Measurements from ENCODE around the gene SAA2.

Gene SAA2

GRCh38 chr11:18248561-18248960, at the start of gene SAA2:
TSS of gene SAA2 (minus strand) at chr11:18248668. CDS start at chr11:18248011, 657 bp downstream.
- H3K4me3 ChIP-seq (ENCODE audit: low read depth, low read length): no peak within 1 kb of the TSS
- TF ChIP-seq MYC (IDR thresholded peaks at IDR 0.05; ENCODE audit: low read depth, low read length): no peak
- TF ChIP-seq POLR2A (IDR thresholded peaks at IDR 0.05; ENCODE audit: extremely low read depth, insufficient read length): no peak
- no peak for TF ChIP-seq CTCF (IDR thresholded peaks at IDR 0.05; ENCODE audit: low read depth, low read length)
- TF ChIP-seq MAX (IDR thresholded peaks at IDR 0.05; ENCODE audit: low read depth, low read length): no peak
- no peak for DNase-seq (ENCODE audit: low read depth)

GRCh38 chr11:18295316-18295715, 46.8 kb upstream of the SAA2 start:
- DNase-seq (ENCODE audit: low read depth): no peak
- no peak overlapping the region for H3K4me3 ChIP-seq (ENCODE audit: low read depth, low read length)
- TF ChIP-seq MYC (IDR thresholded peaks at IDR 0.05; ENCODE audit: low read depth, low read length): no peak
- TF ChIP-seq CTCF (IDR thresholded peaks at IDR 0.05; ENCODE audit: low read depth, low read length): no peak
- TF ChIP-seq MAX (IDR thresholded peaks at IDR 0.05; ENCODE audit: low read depth, low read length): no peak
- TF ChIP-seq POLR2A (IDR thresholded peaks at IDR 0.05; ENCODE audit: extremely low read depth, insufficient read length): no peak

DNA sequence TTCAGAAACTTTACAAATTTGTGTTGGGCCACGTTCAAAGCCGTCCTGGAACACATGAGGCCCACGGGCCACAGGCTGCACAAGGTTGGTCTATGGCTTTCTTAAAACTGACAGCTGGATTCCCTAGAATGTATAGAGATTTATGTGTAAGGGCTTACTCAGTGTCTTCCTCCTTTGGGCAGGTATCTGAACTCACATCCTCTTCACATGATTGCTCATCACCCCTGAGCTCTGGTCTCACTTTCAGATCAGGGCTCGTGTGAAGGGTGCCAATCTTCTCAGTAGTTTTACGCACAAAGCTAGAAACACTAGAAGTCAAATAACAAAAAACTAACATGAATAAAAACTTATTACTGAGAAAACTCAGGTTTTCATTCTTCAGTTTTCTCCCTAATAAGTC, 46.4 kb upstream of the SAA2 start:
- TF ChIP-seq CTCF (IDR thresholded peaks at IDR 0.05; ENCODE audit: low read depth, low read length) (no peak), POLR2A (IDR thresholded peaks at IDR 0.05; ENCODE audit: extremely low read depth, insufficient read length) (no peak), MYC (IDR thresholded peaks at IDR 0.05; ENCODE audit: low read depth, low read length) (no peak), MAX (IDR thresholded peaks at IDR 0.05; ENCODE audit: low read depth, low read length) (no peak)
- no peak for DNase-seq (ENCODE audit: low read depth)
- H3K4me3 ChIP-seq (ENCODE audit: low read depth, low read length): no peak overlapping the region

- no peak overlapping the region for H3K4me3 ChIP-seq (ENCODE audit: low read depth, low read length)
- no peak for DNase-seq (ENCODE audit: low read depth)
- TF ChIP-seq MYC (IDR thresholded peaks at IDR 0.05; ENCODE audit: low read depth, low read length): no peak
- TF ChIP-seq POLR2A (IDR thresholded peaks at IDR 0.05; ENCODE audit: extremely low read depth, insufficient read length): no peak
- no peak for TF ChIP-seq CTCF (IDR thresholded peaks at IDR 0.05; ENCODE audit: low read depth, low read length)
- TF ChIP-seq MAX (IDR thresholded peaks at IDR 0.05; ENCODE audit: low read depth, low read length): no peak
Observed at GRCh38 chr11:18288911-18289310, 40.4 kb upstream of the SAA2 start.

- no peak overlapping the region for H3K4me3 ChIP-seq (ENCODE audit: low read depth, low read length)
- TF ChIP-seq MAX (IDR thresholded peaks at IDR 0.05; ENCODE audit: low read depth, low read length) (no peak), POLR2A (IDR thresholded peaks at IDR 0.05; ENCODE audit: extremely low read depth, insufficient read length) (no peak), MYC (IDR thresholded peaks at IDR 0.05; ENCODE audit: low read depth, low read length) (no peak), CTCF (IDR thresholded peaks at IDR 0.05; ENCODE audit: low read depth, low read length) (no peak)
- no peak for DNase-seq (ENCODE audit: low read depth)
Observed at GRCh38 chr11:18285841-18286240, 37.4 kb upstream of the SAA2 start.

- TF ChIP-seq MYC (IDR thresholded peaks at IDR 0.05; ENCODE audit: low read depth, low read length) (no peak), POLR2A (IDR thresholded peaks at IDR 0.05; ENCODE audit: extremely low read depth, insufficient read length) (no peak), MAX (IDR thresholded peaks at IDR 0.05; ENCODE audit: low read depth, low read length) (no peak), CTCF (IDR thresholded peaks at IDR 0.05; ENCODE audit: low read depth, low read length) (no peak)
- DNase-seq (ENCODE audit: low read depth): no peak
Observed at GRCh38 chr11:18282626-18283025, 34.2 kb upstream of the SAA2 start.

More at GRCh38 chr11:18282626-18283025, 34.2 kb upstream of the SAA2 start:
- no peak overlapping the region for H3K4me3 ChIP-seq (ENCODE audit: low read depth, low read length)

Measured in NB4 (cell line).